Fibroblast of lung (primary cell): ENCODE results near the gene ELMO1.

Experiments
- EZH2 ChIP-seq: IDR thresholded peaks from 2 replicates; pipeline ENCODE4 v1.5.1; 2012; ENCODE audit warnings: low read length, control low read depth, mild to moderate bottlenecking; ENCODE audit errors: missing control alignments
- TF ChIP-seq, protein P1 (sequence below), 2 donors: IDR thresholded peaks in 1 of 2; conservative IDR thresholded peaks in 1 of 2; 1 replicate in 1 of 2; 2 replicates in 1 of 2; pipeline ENCODE4 v1.5.1; 2011 to 2012; ENCODE audit warnings: low read length in 2 of 2, control low read depth in 1 of 2, inconsistent platforms in 1 of 2, low read depth in 1 of 2, mild to moderate bottlenecking in 1 of 2

DNA sequence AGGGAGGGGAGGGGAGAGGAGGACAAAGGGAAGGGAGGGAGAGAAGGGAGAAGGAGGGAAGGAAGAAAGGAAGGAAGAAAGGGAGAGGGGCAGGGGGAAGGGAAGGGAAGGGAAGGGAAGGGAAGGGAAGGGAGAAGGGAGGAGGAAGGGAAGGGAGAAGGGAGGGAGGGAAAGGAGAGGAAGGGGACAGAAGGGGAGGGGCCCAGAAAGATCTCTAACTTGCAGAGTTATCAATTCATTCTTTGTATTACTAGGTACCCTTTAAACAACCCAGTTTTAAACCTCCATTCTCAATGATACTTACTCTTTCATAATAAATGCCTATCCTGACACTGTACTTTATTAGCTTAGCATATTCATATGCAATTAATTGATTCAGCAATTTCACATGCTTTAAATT lies 192.0 kb downstream of the ELMO1 start:
- TF ChIP-seq EZH2: no peak
- TF ChIP-seq, protein P1, sequence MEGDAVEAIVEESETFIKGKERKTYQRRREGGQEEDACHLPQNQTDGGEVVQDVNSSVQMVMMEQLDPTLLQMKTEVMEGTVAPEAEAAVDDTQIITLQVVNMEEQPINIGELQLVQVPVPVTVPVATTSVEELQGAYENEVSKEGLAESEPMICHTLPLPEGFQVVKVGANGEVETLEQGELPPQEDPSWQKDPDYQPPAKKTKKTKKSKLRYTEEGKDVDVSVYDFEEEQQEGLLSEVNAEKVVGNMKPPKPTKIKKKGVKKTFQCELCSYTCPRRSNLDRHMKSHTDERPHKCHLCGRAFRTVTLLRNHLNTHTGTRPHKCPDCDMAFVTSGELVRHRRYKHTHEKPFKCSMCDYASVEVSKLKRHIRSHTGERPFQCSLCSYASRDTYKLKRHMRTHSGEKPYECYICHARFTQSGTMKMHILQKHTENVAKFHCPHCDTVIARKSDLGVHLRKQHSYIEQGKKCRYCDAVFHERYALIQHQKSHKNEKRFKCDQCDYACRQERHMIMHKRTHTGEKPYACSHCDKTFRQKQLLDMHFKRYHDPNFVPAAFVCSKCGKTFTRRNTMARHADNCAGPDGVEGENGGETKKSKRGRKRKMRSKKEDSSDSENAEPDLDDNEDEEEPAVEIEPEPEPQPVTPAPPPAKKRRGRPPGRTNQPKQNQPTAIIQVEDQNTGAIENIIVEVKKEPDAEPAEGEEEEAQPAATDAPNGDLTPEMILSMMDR (conservative IDR thresholded peaks at IDR 0.05 in 1 of 2, IDR thresholded peaks at IDR 0.05 in 1 of 2; ENCODE audit: low read depth in 1 of 2, low read length in 2 of 2): no peak
